Erythroblast (primary cell): ENCODE measurements around the gene RALGDS.

Source experiments
- GATA1 ChIP-seq: IDR thresholded peaks from 2 replicates; pipeline ENCODE4 v1.6.1; 2011; ENCODE audit warnings: low read depth, mild to moderate bottlenecking, control low read depth, low read length, moderate library complexity
- POLR2A ChIP-seq: IDR thresholded peaks from 2 replicates; pipeline ENCODE4 v1.6.1; 2011; ENCODE audit warnings: mild to moderate bottlenecking, low read length

DNA sequence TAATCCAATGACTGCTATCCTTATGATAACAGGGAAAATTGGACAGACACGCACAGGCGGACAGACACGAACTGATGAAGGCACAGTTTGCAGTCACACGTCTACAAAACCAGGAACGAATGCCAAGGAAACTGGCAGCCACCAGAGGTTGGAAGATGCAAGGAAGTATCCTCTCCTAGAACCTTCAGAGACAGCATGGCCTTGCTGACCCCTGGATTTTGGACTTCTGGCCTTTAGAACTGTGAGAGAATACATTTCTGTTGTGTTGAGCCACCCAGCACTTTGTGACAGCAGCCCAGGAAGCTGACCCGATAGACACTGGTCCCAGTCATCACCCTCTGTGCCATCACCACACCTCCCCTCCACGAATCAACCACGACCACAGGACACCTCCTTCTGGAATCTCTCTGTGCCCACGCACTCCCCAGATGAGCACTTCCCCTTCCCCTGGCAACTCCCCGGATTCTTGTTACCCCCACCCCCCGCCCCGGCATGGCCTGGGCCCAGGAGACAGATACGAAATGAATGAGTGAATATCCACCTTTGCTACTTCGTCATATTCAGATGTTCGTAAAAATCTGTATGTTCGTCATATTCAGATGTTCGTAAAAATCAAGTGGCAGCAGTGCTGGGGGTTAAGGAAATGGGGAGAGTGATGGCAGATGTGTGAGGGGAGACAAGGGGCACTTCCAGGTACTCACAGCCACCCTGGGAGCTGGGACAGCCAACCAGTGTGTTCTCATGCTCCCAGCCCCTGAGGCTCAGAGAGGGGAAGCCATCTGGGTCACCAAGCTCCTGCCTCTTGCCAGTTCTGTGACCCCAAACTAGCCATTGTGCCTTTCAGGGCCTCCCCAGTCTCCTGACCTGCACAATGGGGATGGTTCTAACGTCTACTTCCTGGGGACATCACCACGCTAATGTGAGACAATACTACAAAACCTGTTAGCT lies 24.1 kb upstream of the RALGDS start:
- TF ChIP-seq POLR2A: no peak
- TF ChIP-seq GATA1: no peak
